ENCODE data around the gene CPPED1.

DNA sequence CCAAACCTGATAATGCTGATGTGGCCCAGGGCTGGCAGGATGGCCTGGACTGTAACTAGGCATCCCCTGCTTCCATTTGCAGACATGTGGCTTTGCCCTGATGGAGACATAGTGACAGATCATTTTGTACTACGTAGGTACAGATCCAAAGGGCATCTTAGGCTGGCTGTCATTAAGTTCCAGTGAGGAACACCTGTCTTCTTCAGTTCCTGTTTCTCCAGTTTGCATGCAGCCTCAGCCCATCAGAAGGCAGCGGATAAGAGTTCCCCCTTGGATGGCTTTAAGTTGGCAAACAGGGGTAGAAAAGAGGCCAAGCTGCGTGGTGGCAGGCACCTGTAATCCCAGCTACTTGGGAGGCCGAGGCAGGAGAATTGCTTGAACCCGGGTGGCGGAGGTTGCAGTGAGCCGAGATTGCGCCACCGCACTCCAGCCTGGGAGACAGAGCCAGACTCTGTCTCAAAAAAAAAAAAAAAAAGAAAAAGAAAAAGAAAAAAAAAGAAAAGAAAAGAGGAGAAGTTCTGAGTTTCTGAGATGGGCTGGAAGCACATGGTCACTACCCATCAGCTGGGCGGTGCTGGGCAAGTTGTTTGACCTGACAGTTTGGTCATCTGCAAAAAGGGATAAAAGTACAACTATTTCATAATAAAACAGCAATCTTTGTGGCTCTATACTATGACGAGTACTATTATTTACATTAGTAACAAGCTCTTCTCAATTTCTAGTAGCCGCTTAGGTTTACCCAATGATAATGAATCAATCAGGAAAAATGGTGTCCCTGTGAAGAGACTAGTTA is 42.7 kb downstream of the CPPED1 start:
- TF ChIP-seq ZNF274 (IDR thresholded peaks at IDR 0.05; ENCODE audit: low read depth, low read length), result no peak
- TF ChIP-seq YY1 (IDR thresholded peaks at IDR 0.05; ENCODE audit: insufficient read depth, insufficient read length), result no peak
- no peak for TF ChIP-seq SUZ12 (IDR thresholded peaks at IDR 0.05; ENCODE audit: extremely low read depth, insufficient read depth, insufficient read length)
